ENCODE data around the gene TMEM254.
"Not testable (repeated sequence)": the region's sequence is repeated elsewhere in the genome, so short reads cannot be mapped to it uniquely, and the experiment has no call there.

TMEM254 gene

DNA sequence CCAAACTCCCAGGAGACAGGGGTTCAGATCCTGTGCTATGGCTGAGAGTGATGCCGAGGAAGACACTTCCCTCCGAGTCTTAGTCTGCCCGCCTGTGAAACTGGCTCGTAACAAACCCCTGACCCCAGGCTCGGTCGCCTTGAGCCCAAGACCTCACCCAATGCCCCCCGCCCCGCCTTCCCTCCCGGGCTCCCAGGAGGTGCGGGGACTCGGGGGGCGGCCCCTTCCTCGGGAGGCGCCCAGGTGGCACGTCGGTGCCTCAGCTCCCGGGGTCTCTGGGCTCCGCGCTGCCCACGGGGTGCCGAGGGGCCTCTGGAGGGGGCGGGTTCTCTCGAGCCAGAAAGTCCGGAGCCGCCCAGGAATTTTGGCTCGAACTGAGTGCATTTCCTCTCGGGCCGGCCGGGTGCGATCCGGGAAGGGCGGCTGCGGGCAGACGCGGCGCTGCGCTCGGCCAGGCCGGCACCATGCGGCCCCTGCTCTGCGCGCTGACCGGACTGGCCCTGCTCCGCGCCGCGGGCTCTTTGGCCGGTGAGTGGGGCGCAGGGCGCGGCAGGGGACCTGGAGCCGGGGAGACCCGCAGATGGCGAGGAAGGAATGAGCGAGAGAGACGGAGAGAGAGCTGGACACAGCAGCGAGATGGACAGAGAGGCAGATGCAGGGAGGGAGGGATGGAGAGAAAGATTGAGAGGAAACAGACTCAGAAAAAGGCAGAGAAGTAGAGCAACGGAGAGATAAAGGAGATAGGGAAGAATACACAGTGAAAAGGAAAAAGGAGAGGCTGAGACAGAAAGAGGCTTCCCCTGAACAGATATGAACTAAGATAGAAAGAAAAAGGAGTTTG lies 54.1 kb downstream of the TMEM254 start, which contains the start of gene PLAC9:
TSS of gene PLAC9 (plus strand) at position 432 of the 841 bp plus-strand sequence. CDS start at position 465, 33 bp downstream.
- no peak for DNase-seq (ENCODE audit: low read depth in 2 of 2)

DNA sequence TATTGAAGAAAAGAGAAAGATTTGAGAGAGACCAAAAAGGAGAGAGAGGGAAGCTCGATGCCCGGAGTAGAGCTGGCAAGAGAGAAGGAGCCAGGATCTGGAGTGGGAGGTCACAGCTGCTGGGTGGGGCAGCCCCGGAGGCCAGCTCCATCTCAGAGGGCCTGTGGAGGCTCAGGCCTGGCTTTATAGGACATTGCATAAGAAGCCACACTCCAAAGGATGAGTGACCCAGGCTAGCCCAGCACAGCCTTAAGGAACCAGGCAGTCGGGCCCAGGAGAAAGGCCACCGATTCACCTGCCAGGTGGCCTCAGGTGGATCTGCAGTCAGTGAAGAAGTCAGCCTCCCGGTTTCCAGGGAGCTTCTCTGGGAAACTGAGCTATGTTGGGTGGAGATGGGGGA lies 54.7 kb downstream of the TMEM254 start:
- no peak for DNase-seq (ENCODE audit: low read depth in 2 of 2)

DNA sequence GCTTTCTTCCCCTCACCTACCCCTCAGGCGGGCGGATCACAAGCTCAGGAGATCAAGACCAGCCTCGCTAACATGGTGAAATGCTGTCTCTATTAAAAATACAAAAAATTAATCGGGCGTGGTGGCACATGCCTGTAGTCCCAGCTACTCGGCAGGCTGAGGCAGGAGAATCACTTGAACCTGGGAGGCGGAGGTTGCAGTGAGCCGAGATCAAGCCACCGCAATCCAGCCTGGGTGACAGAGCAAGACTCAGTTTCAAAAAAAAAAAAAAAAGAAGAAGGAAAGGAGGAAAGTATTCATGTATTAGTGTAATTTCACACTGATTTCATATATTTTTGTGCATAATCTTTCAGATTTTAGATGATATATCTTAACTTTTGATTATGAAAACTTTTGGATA lies 55.2 kb downstream of the TMEM254 start:
- DNase-seq (ENCODE audit: low read depth in 2 of 2): not testable (repeated sequence)

DNA sequence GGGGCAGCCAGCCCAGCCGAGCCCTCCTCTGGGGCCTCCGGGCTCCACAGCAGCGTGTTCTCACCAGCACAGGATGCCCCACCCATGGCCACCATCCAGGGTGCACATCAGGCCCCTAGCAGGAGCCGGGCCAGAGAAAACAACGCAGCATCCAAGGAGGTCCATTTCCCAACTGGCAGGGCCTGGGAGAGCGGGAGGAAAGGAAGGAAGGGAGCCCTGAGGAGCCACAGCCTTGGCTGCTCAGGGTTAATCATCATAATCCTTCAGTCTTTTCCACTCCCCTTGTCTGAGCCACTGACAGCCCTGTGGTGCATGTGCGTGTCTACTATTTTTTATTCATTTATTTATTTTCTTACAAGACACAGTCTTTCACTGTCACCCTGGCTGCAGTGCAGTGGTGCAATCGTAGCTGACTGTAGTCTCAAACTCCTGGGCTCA lies 57.7 kb downstream of the TMEM254 start:
- DNase-seq (ENCODE audit: low read depth in 2 of 2): no peak

DNA sequence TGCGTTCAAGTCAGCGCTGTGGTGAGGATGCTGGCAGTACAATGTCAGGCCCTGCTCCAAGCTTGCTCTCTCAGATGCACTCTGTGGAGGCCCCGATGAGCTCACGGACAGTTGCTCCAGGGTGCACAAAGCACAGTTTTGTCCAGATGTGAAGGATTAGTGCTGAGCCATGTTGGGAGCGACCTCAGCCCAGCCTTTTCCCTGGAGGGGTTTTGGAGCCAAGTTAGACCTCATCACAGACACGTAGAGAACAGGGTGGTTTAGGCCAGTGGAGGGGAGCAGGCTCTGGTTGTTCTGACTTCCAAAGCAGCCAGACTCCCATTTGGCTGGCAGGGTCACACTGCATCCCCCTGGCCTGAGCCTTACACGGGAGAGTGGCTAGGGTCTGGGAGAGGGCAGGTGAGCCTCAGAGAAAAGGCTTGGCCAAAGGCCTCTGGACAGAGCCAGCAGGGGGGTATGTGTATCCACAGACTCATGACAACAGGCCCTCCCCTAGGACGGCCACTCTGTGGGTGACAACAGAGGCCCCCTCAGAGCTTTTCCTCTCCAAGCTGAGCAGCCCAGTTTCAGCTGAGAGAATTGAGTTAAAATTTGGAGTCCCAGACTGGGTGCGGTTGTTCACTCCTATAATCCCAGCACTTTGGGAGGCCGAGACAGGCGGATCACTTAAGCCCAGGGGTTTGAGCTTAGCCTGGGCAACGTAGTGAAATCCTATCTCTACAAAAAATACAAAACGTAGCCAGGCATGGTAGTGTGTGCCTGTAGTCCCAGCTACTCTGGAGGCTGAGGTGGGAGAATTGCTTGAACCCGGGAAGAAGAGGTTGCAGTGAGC lies 58.8 kb downstream of the TMEM254 start:
- no peak for DNase-seq (ENCODE audit: low read depth in 2 of 2)

DNA sequence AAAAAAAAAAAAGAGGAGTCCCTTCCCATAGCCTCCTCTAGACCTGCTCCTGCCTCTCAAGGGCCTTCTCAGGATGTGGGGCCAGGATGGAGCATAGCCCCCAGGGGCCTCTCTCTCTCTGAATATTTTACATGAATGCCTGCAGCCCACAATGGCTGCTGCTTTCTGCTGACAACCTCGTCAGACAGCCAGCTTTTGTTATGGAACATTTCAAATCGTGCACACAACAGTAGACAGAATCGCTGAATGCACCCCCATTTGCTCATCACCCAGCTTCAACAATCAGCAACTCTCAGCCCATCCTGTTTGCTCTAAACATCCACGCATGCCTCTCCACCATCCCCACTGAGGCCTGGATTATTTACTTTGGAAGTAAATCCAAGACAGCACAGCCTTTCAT lies 59.5 kb downstream of the TMEM254 start:
- no peak for DNase-seq (ENCODE audit: low read depth in 2 of 2)

DNA sequence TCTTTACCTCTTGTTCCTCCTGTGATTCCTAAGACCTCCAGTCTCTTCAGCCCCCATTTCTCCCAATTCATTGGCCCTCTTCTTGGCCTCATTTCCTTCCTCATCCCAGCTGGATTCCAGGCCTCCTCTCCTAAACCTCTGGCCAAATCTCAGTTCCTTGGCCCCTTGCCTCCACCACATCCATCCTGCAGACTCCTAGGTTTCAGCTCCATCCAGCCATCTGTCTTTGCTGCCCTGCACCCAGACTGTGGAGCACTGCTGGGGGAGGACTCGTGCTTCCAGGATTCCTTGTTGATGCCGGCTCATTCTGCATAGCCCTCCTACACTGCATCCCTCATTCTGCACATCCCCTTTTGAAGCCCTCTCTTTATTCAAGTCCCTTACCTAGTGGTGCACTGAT lies 60.8 kb downstream of the TMEM254 start:
- no peak for DNase-seq (ENCODE audit: low read depth in 2 of 2)

DNA sequence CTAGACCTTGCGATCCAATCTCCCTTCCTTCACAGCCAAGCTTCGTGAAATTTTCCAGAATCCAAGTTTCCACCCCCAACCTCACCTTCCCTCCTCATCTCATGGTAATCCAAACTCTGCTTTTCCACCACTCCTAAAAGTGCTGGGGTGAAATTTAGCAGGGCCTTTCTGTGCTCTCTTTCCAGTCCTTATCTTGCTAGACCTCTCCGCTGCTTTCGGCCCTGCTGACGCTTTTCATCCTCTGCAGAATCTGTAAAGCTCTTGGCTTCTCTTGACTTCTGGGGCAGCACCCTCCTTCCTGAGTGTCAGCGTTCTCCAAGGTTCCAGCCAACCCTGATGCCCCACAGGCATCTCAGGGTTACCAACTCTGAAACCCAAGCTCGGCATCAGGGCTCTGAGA lies 61.8 kb downstream of the TMEM254 start:
- DNase-seq (ENCODE audit: low read depth in 2 of 2): no peak

DNA sequence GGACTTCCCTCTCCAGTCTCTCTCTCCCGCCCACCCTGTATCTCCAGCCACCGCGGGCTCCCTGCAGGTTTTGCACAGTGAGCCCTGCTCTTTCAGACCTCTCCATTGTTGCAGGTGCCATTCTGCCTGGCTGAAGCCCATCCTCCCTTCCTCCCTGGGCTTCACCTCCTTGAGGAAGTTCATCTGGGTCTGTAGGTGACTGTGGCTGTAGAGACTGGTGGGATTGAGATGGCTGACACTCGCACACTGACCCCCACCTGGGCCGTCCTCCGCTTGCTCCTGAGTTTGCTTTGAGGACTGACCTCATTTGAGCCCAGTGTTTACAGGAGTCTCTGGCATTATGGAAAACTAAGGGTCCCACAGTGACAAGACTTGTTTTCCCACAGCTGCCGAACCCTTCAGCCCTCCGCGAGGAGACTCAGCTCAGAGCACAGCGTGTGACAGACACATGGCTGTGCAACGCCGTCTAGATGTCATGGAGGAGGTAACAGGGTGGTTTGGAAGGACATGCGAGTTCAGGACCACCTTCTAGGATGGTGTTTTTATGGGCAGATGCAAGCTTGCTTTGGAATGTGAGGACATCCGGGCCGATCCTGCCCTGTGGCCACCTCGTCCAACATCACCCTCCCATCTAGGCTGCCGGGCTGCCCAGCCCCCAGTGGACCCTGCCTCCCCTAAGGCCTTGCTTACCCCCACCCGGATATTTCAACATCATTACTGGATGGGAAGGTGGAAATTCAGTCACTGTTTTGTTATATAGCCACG lies 63.4 kb downstream of the TMEM254 start:
- DNase-seq (ENCODE audit: low read depth in 2 of 2): no peak

Data from stimulated activated CD4-positive, alpha-beta T cell treated with anti-CD3 and anti-CD28 coated beads, Interleukin-15, amount 100 ng/mL, for 48 hours (primary cell).